Endothelial cell of umbilical vein (primary cell): Measurements from ENCODE around the gene SCARF2. TPM values are rescaled to one million over a fixed set of nuclear protein-coding genes. Genes with fewer than 3 reads are reported as not detected.

ENCODE experiments used
- BruUV-seq: library from RNA; stranded (reverse); fragments of 400-500 nt; replicated peaks from 2 replicates; lab custom pipeline; 2021; lab: Mats Ljungman, UMichigan
- CTCF ChIA-PET: fragments of 300-600, 350-600 bp; sonication (Branson Sonifier 250); formaldehyde crosslinking; loops from one replicate; lab custom pipeline; 2021; ENCODE audit warnings: antibody characterized with exemption, inconsistent platforms; lab: Charles Lee
- POLR2A ChIA-PET: fragments of 300-600, 350-600 bp; sonication (Branson Sonifier 250); formaldehyde crosslinking; loops from one replicate; lab custom pipeline; 2021; ENCODE audit warnings: antibody characterized with exemption, inconsistent platforms; lab: Charles Lee
- DNase-seq: peaks from one replicate; pipeline ENCODE4 v3.0.0-alpha.2; 2011; ENCODE audit warnings: low read depth, low spot score
- FAIRE-seq: peaks from 2 replicates; lab custom pipeline; 2011; peaks lifted over from hg19 to GRCh38; lab: Jason Lieb, UNC
- H2AFZ ChIP-seq: 2 replicates; pipeline ENCODE4 v1.6.0; 2012; ENCODE audit warnings: low read depth, low read length, control low read depth, inconsistent platforms
- H3K27ac ChIP-seq: 2 replicates; pipeline ENCODE4 v1.5.1; 2011; ENCODE audit warnings: low read depth, mild to moderate bottlenecking, control low read depth, low read length, moderate library complexity; ENCODE audit not compliant: insufficient read depth
- H3K27me3 ChIP-seq, 2 experiments: 2 replicates each; pipeline versions ENCODE4 v1.6.0 to v1.6.1; 2011; ENCODE audit warnings: low read length in 2 of 2, mixed read lengths in 1 of 2; ENCODE audit not compliant: control insufficient read depth in 2 of 2, insufficient read depth in 2 of 2
- H3K36me3 ChIP-seq, 2 experiments: 2 replicates in 1 of 2; 3 replicates in 1 of 2; pipeline ENCODE4 v1.5.1; 2011; ENCODE audit warnings: low read length in 2 of 2, mild to moderate bottlenecking in 1 of 2, moderate library complexity in 1 of 2; ENCODE audit not compliant: control insufficient read depth in 2 of 2, insufficient read depth in 2 of 2; ENCODE audit errors: extremely low read depth in 1 of 2
- H3K4me1 ChIP-seq: 3 replicates; pipeline ENCODE4 v1.5.1; 2011; ENCODE audit warnings: mild to moderate bottlenecking, low read length; ENCODE audit not compliant: control insufficient read depth, insufficient read depth; ENCODE audit errors: extremely low read depth
- H3K4me2 ChIP-seq: 2 replicates; pipeline ENCODE4 v1.6.1; 2011; ENCODE audit warnings: low read length, control low read depth, mixed read lengths; ENCODE audit not compliant: insufficient read depth
- H3K4me3 ChIP-seq, 3 experiments: fragments of 200-600 bp in 1 of 3; sonication (generic), shearing (Covaris generic) in 1 of 3; replicated peaks in 1 of 3; 2 replicates each; pipeline ENCODE4 v1.5.1; 2011 to 2016; ENCODE audit warnings: control low read depth in 3 of 3, low read length in 3 of 3, mild to moderate bottlenecking in 2 of 3, inconsistent platforms in 1 of 3, low read depth in 1 of 3, moderate library complexity in 1 of 3; ENCODE audit not compliant: insufficient read depth in 1 of 3
- H3K79me2 ChIP-seq: 2 replicates; pipeline ENCODE4 v1.6.0; 2012; ENCODE audit warnings: low read length, inconsistent platforms; ENCODE audit not compliant: control insufficient read depth, insufficient read depth
- H3K9ac ChIP-seq: replicated peaks from 2 replicates; pipeline ENCODE3; 2011; ENCODE audit warnings: low read length, control low read depth; ENCODE audit not compliant: insufficient read depth; ENCODE audit errors: extremely low read depth
- H3K9me1 ChIP-seq: replicated peaks from 3 replicates; pipeline ENCODE4 v1.6.0; 2011; ENCODE audit warnings: mild to moderate bottlenecking, low read length; ENCODE audit not compliant: control insufficient read depth, insufficient read depth; ENCODE audit errors: extremely low read depth
- H3K9me3 ChIP-seq: replicated peaks from 2 replicates; pipeline ENCODE4 v1.5.1; 2012; ENCODE audit warnings: low read length, inconsistent platforms; ENCODE audit not compliant: control insufficient read depth, insufficient read depth
- H4K20me1 ChIP-seq: replicated peaks from 2 replicates; pipeline ENCODE3; 2011; ENCODE audit warnings: mild to moderate bottlenecking, low read length; ENCODE audit not compliant: control insufficient read depth, insufficient read depth; ENCODE audit errors: extremely low read depth
- CTCF ChIP-seq, 2 donors: IDR thresholded peaks; 1 replicate in 1 of 2; 2 replicates in 1 of 2; pipeline ENCODE4 v1.5.1; 2011; ENCODE audit warnings: low read length in 2 of 2, mild to moderate bottlenecking in 2 of 2, moderate library complexity in 2 of 2, control low read depth in 1 of 2, inconsistent platforms in 1 of 2, low read depth in 1 of 2; ENCODE audit not compliant: insufficient read depth in 1 of 2; ENCODE audit errors: extremely low read depth in 1 of 2
- EZH2 ChIP-seq: IDR thresholded peaks from 2 replicates; pipeline ENCODE4 v1.6.1; 2012; ENCODE audit warnings: borderline replicate concordance, low read depth, mild to moderate bottlenecking, moderate library complexity, low read length, inconsistent platforms; ENCODE audit not compliant: severe bottlenecking
- FOS ChIP-seq: IDR thresholded peaks from 2 replicates; pipeline ENCODE4 v1.6.1; 2011; ENCODE audit warnings: mild to moderate bottlenecking, low read length, moderate library complexity, borderline replicate concordance; ENCODE audit not compliant: insufficient read depth
- GATA2 ChIP-seq: IDR thresholded peaks from 2 replicates; pipeline ENCODE4 v1.7.0; 2011; ENCODE audit warnings: low read depth, mild to moderate bottlenecking, moderate library complexity, mixed read lengths, low read length; ENCODE audit not compliant: insufficient read length, insufficient read depth
- JUN ChIP-seq: IDR thresholded peaks from 2 replicates; pipeline ENCODE4 v1.6.1; 2011; ENCODE audit warnings: borderline replicate concordance, low read depth; ENCODE audit not compliant: insufficient read length, insufficient read depth
- MAX ChIP-seq: IDR thresholded peaks from 2 replicates; pipeline ENCODE4 v1.6.1; 2011; ENCODE audit not compliant: insufficient read depth, insufficient read length
- MYC ChIP-seq: IDR thresholded peaks from one replicate; pipeline ENCODE4 v1.6.1; 2011; ENCODE audit warnings: mild to moderate bottlenecking, low read depth, low read length
- POLR2A ChIP-seq: IDR thresholded peaks from 2 replicates; pipeline ENCODE4 v1.6.1; 2012; ENCODE audit warnings: low read depth, mild to moderate bottlenecking, control low read depth, low read length
- POLR2AphosphoS5 ChIP-seq: IDR thresholded peaks from 2 replicates; pipeline ENCODE4 v1.6.1; 2012; ENCODE audit warnings: low read depth, mild to moderate bottlenecking, control low read depth, low read length, moderate library complexity; ENCODE audit not compliant: insufficient read depth
- dilution Hi-C: fragments of 300-500 bp; cut with MboI; formaldehyde crosslinking; loops from one replicate; pipeline ENCODE4 v1.15.0; 2019; ENCODE audit warnings: low sequenced_read_pairs; ENCODE audit not compliant: extremely low pct_ligation_motif_present
- intact Hi-C: fragments of 100-400 bp; cut with micrococcal nuclease; formaldehyde crosslinking; loops from one replicate; pipeline ENCODE4 v1.10.0; 2022
- polyA plus RNA-seq, 4 experiments: library from polyadenylated mRNA; depleted of rRNA in 3 of 4; stranded (reverse) in 3 of 4; unstranded in 1 of 4; fragments of >200 nt; gene quantifications; 2 replicates each; pipeline versions ENCODE4 v1.2.1 to v1.2.3, GENCODE V29; 2011 to 2012; ENCODE audit warnings: missing spikeins in 1 of 4
- total RNA-seq: library from RNA; stranded (reverse); gene quantifications from 2 replicates; pipeline ENCODE4 v1.2.3, GENCODE V29; 2021

The SCARF2 gene
- total and polyA plus RNA-seq, 2 donors (not counting 3 experiments of a cell fraction or from before 2014, with no cell fraction given) = 15.7 to 20.1 TPM

GRCh38 chr22:20386972-20387371 is 50.7 kb downstream of the SCARF2 start:
- dilution Hi-C loops = no loop called here

More at GRCh38 chr22:20386972-20387371, 50.7 kb downstream of the SCARF2 start:
- H3K4me2 ChIP-seq = no peak overlapping the region
- CTCF ChIA-PET = no interaction called here
- peaks cover 12 to 28% of the 10 kb centered on the region in 2 experiments for H3K27me3 ChIP-seq
- intact Hi-C loops = no loop called here
- no peak overlapping the region for H3K4me3 ChIP-seq
- no peaks in the 10 kb centered on the region for H3K4me1 ChIP-seq
- no peaks in the 10 kb centered on the region for H3K79me2 ChIP-seq
- no peak overlapping the region for H3K27ac ChIP-seq
- H4K20me1 ChIP-seq = no peaks in the 10 kb centered on the region
- no peaks in the 10 kb centered on the region for H3K9me3 ChIP-seq
- POLR2A ChIA-PET = no interaction called here
- no peaks in the 10 kb centered on the region for H3K9me1 ChIP-seq
- H3K36me3 ChIP-seq = no peaks in the 10 kb centered on the region
- BruUV-seq = no TSS peak
- TF ChIP-seq GATA2 (no peak), MYC (no peak), MAX (no peak), FOS (no peak), POLR2A (no peak), JUN (no peak), CTCF (IDR thresholded peaks at IDR 0.05; ENCODE audit: extremely low read depth in 1 of 2, insufficient read depth in 1 of 2, low read depth in 1 of 2, low read length in 2 of 2) (no peak), EZH2 (no peak), POLR2AphosphoS5 (no peak)
- FAIRE-seq (no peak), DNase-seq (no peak)
- no peak overlapping the region for H2AFZ ChIP-seq
- no peak overlapping the region for H3K9ac ChIP-seq
